ENCODE results near the gene MYO18B.

Gene MYO18B

DNA sequence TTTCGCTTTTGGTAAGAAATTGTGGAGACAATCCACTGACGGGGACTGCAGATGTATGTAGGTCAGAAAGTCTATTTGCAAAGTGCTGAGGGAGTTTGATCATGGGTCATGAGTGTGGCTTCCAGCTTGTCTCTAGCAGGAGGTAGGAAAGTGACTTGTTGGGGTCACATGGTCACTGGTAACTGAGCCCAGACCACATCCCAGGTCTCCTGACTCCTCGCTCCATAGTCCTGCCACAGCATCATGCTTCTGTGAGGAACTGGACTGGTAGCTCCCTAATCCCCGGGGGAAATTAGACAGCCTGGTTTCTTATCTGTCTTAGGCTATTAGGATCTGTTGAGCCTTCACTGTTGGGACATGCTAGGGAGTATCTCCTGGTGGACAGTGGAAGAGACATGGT, 142.1 kb downstream of the MYO18B start:
- no peak overlapping the region for H3K4me2 ChIP-seq
- no peak overlapping the region for H3K27ac ChIP-seq
- no peak overlapping the region for H3K9ac ChIP-seq
- no peak for TF ChIP-seq Cebpa-rat (IDR thresholded peaks at IDR 0.05)
- no peaks in the 10 kb centered on the region for H3K27me3 ChIP-seq
- H3K4me3 ChIP-seq: no peak overlapping the region
- no peaks in the 10 kb centered on the region for H3K9me3 ChIP-seq
- H3K36me3 ChIP-seq: no peaks in the 10 kb centered on the region
- H3K4me1 ChIP-seq: no peaks in the 10 kb centered on the region
- H4K20me1 ChIP-seq: no peaks in the 10 kb centered on the region

GRCh38 chr22:25888399-25889054, 146.5 kb downstream of the MYO18B start:
- no peaks in the 10 kb centered on the region for H3K27me3 ChIP-seq
- H3K4me3 ChIP-seq: no peak overlapping the region
- H3K36me3 ChIP-seq: no peaks in the 10 kb centered on the region

GRCh38 chr22:25890651-25891050, 148.7 kb downstream of the MYO18B start:
- H3K9ac ChIP-seq: no peak overlapping the region
- H3K9me3 ChIP-seq: no peaks in the 10 kb centered on the region
- H4K20me1 ChIP-seq: no peaks in the 10 kb centered on the region
- no peaks in the 10 kb centered on the region for H3K36me3 ChIP-seq
- H3K27ac ChIP-seq: no peak overlapping the region
- TF ChIP-seq Cebpa-rat (IDR thresholded peaks at IDR 0.05): no peak
- no peaks in the 10 kb centered on the region for H3K27me3 ChIP-seq
- no peak overlapping the region for H3K4me3 ChIP-seq
- no peaks in the 10 kb centered on the region for H3K4me1 ChIP-seq
- no peak overlapping the region for H3K4me2 ChIP-seq

More at GRCh38 chr22:25888399-25889054, 146.5 kb downstream of the MYO18B start:
- no peak overlapping the region for H3K9ac ChIP-seq
- no peaks in the 10 kb centered on the region for H3K4me1 ChIP-seq
- H3K4me2 ChIP-seq: no peak overlapping the region
- no peak for TF ChIP-seq Cebpa-rat (IDR thresholded peaks at IDR 0.05)
- no peak overlapping the region for H3K27ac ChIP-seq
- H4K20me1 ChIP-seq: no peaks in the 10 kb centered on the region
- no peaks in the 10 kb centered on the region for H3K9me3 ChIP-seq

GRCh38 chr22:25892678-25893077, 150.7 kb downstream of the MYO18B start:
- no peak overlapping the region for H3K27ac ChIP-seq
- TF ChIP-seq Cebpa-rat (IDR thresholded peaks at IDR 0.05): no peak
- no peaks in the 10 kb centered on the region for H3K4me1 ChIP-seq
- no peak overlapping the region for H3K9ac ChIP-seq
- H3K9me3 ChIP-seq: no peaks in the 10 kb centered on the region
- H3K4me3 ChIP-seq: no peak overlapping the region
- H3K4me2 ChIP-seq: no peak overlapping the region
- no peaks in the 10 kb centered on the region for H3K36me3 ChIP-seq
- H3K27me3 ChIP-seq: no peaks in the 10 kb centered on the region
- H4K20me1 ChIP-seq: no peaks in the 10 kb centered on the region

- Histone ChIP-seq H3K27me3 (no peaks in the 10 kb centered on the region), H3K36me3 (no peaks in the 10 kb centered on the region), H3K9ac (no peak overlapping the region), H3K27ac (no peak overlapping the region), H4K20me1 (no peaks in the 10 kb centered on the region), H3K9me3 (no peaks in the 10 kb centered on the region), H3K4me3 (no peak overlapping the region), H3K4me1 (no peaks in the 10 kb centered on the region), H3K4me2 (no peak overlapping the region)
- no peak for TF ChIP-seq Cebpa-rat (IDR thresholded peaks at IDR 0.05)
Observed at GRCh38 chr22:25895678-25896077, 153.7 kb downstream of the MYO18B start.

- no peaks in the 10 kb centered on the region for H4K20me1 ChIP-seq
- no peak overlapping the region for H3K9ac ChIP-seq
- H3K27me3 ChIP-seq: no peaks in the 10 kb centered on the region
- no peaks in the 10 kb centered on the region for H3K9me3 ChIP-seq
- no peaks in the 10 kb centered on the region for H3K4me1 ChIP-seq
- no peak overlapping the region for H3K4me2 ChIP-seq
- no peak overlapping the region for H3K27ac ChIP-seq
- no peak overlapping the region for H3K4me3 ChIP-seq
- no peak for TF ChIP-seq Cebpa-rat (IDR thresholded peaks at IDR 0.05)
- no peaks in the 10 kb centered on the region for H3K36me3 ChIP-seq
Observed at GRCh38 chr22:25896098-25896497, 154.1 kb downstream of the MYO18B start.

DNA sequence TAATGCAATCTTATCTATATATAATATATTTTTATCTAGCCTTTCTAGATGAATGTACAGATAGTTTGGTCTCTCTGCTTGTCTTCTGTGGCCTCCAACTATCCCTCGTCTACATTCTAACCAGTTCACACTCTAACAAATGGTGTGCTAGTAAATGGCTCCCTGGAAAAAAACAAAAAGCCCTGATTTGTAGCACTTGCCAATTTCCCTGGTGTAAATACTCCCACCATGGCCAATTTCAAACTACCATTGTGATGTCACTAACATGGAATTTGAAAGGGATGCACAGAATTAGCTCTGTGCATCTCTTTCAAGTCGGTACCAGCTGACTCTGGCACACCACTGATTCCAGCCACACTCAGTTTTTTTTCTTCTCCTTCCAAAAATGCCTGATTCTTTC, 154.6 kb downstream of the MYO18B start:
- Histone ChIP-seq H3K9me3 (no peaks in the 10 kb centered on the region), H3K27me3 (no peaks in the 10 kb centered on the region), H3K4me3 (no peak overlapping the region), H4K20me1 (no peaks in the 10 kb centered on the region), H3K27ac (no peak overlapping the region), H3K4me2 (no peak overlapping the region), H3K4me1 (no peaks in the 10 kb centered on the region), H3K36me3 (no peaks in the 10 kb centered on the region), H3K9ac (no peak overlapping the region)
- no peak for TF ChIP-seq Cebpa-rat (IDR thresholded peaks at IDR 0.05)

DNA sequence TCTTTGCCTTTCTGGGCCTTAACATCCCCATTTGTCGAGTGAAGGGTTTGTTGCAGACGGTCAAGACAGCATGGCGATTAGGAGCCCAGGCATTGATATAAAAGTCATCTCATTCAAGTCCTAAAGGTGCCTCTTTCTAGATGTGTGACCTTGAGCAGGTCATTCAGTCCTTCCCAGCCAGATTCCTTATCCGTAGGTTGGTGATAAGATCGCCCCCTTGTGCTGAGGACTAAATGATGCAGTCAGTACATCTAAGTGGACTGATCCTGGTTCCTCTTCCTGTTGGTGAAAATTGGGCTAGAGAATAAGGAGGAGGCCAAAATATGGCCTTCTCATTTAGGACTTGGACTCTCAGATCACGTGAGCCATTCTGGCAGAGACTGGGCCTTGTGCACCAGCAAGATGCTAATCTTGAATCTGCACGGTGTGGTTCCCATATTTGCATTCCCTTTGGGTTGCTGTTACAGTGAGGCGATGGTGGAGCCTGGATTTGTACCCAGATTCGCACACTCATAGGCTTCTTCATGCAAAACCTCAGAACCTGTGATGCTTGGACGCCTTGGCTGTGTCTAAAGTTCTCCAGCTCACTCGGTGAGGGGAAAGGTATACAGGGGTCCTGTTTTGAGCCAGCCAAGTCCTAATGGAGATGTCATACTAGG, 156.8 kb downstream of the MYO18B start:
- no peaks in the 10 kb centered on the region for H3K9me3 ChIP-seq

DNA sequence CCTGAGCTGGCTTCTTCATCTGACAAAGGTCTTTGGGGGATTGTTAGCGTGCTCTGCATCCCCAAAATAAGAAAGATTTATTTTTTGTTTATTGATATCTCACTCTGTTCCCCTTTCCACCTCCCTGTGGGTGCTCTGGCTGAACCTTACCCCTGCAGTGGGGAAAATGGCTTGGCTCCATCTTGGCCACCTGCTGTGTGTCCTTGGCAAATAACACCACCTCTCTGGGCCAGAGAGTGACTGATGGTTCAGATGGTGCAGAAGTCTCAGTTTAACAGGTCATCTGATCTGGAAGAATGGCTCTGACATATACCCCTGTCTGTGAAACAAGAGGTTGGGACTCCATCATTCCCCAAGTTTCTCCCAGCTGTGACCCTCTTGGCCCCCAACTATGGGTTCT, 157.6 kb downstream of the MYO18B start:
- H3K27me3 ChIP-seq: no peaks in the 10 kb centered on the region
- no peaks in the 10 kb centered on the region for H4K20me1 ChIP-seq
- no peaks in the 10 kb centered on the region for H3K36me3 ChIP-seq
- H3K4me3 ChIP-seq: no peak overlapping the region
- H3K9ac ChIP-seq: no peak overlapping the region
- H3K27ac ChIP-seq: no peak overlapping the region
- no peak for TF ChIP-seq Cebpa-rat (IDR thresholded peaks at IDR 0.05)
- no peaks in the 10 kb centered on the region for H3K9me3 ChIP-seq
- no peaks in the 10 kb centered on the region for H3K4me1 ChIP-seq
- H3K4me2 ChIP-seq: no peak overlapping the region

More for the DNA sequence above, 156.8 kb downstream of the MYO18B start:
- Histone ChIP-seq H3K4me2 (no peak overlapping the region), H3K36me3 (no peaks in the 10 kb centered on the region), H4K20me1 (no peaks in the 10 kb centered on the region), H3K9ac (no peak overlapping the region), H3K4me3 (no peak overlapping the region), H3K27ac (no peak overlapping the region), H3K4me1 (no peaks in the 10 kb centered on the region), H3K27me3 (no peaks in the 10 kb centered on the region)
- TF ChIP-seq Cebpa-rat (IDR thresholded peaks at IDR 0.05): no peak

DNA sequence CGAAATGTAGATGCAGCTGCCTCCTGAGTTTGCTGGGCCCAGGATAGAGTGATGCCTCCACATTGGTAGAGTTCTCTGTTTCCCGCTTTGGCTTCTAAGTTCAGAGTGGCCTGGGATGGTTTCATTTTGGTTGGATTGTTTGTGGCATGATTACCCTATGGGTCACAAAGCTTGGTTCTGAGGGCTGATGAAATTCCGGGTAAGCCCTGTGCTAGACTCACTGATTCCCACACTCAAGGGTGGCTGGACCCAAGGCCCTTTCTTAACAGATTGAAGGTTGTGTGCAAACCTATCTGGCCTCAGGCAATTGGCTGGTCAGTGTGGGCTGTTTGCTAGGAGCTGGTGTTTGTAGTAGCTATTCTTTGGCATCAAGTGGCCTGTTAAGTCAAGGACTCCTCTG, 158.4 kb downstream of the MYO18B start:
- H3K4me3 ChIP-seq: no peak overlapping the region
- no peak for TF ChIP-seq Cebpa-rat (IDR thresholded peaks at IDR 0.05)
- H3K27me3 ChIP-seq: no peaks in the 10 kb centered on the region
- H3K4me1 ChIP-seq: no peaks in the 10 kb centered on the region
- no peak overlapping the region for H3K9ac ChIP-seq
- H4K20me1 ChIP-seq: no peaks in the 10 kb centered on the region
- H3K27ac ChIP-seq: no peak overlapping the region
- H3K4me2 ChIP-seq: no peak overlapping the region
- H3K36me3 ChIP-seq: no peaks in the 10 kb centered on the region
- H3K9me3 ChIP-seq: no peaks in the 10 kb centered on the region
